HG03521 (cell line): ENCODE results near the gene ADGB.

ENCODE experiments used
- ATAC-seq: cut with Tn5 transposase; IDR thresholded peaks from one replicate; pipeline ENCODE4 v1.9.1; 2021; ENCODE audit warnings: mild to moderate bottlenecking, moderate library complexity; ENCODE audit not compliant: unreplicated experiment

Gene ADGB

GRCh38 chr6:146628350-146628749 lies 29.6 kb downstream of the ADGB start:
- no peak for ATAC-seq

GRCh38 chr6:146634022-146634421 lies 35.2 kb downstream of the ADGB start:
- no peak for ATAC-seq

GRCh38 chr6:146635165-146635564 lies 36.4 kb downstream of the ADGB start:
- no peak for ATAC-seq

- ATAC-seq = no peak
These were observed 37.7 kb downstream of the ADGB start for GRCh38 chr6:146636481-146636880.

GRCh38 chr6:146642921-146643320 lies 44.1 kb downstream of the ADGB start:
- ATAC-seq = no peak

GRCh38 chr6:146650799-146651481 lies 52.2 kb downstream of the ADGB start:
- no peak for ATAC-seq

- ATAC-seq = no peak
These were observed 52.7 kb downstream of the ADGB start for GRCh38 chr6:146651482-146651863.

- ATAC-seq = no peak
These were observed 58.7 kb downstream of the ADGB start for GRCh38 chr6:146657432-146657831.

- no peak for ATAC-seq
These were observed 66.1 kb downstream of the ADGB start for GRCh38 chr6:146664871-146665360.

GRCh38 chr6:146666909-146667308 lies 68.1 kb downstream of the ADGB start:
- no peak for ATAC-seq

- ATAC-seq = no peak
These were observed 71.4 kb downstream of the ADGB start for GRCh38 chr6:146670161-146670560.

GRCh38 chr6:146673069-146673468 lies 74.3 kb downstream of the ADGB start:
- no peak for ATAC-seq

GRCh38 chr6:146679386-146679785 lies 80.6 kb downstream of the ADGB start:
- no peak for ATAC-seq

- no peak for ATAC-seq
These were observed 84.1 kb downstream of the ADGB start for GRCh38 chr6:146682919-146683318.

GRCh38 chr6:146689806-146690205 lies 91.0 kb downstream of the ADGB start:
- no peak for ATAC-seq

GRCh38 chr6:146693342-146693741 lies 94.6 kb downstream of the ADGB start:
- no peak for ATAC-seq

GRCh38 chr6:146697921-146698320 lies 99.1 kb downstream of the ADGB start:
- no peak for ATAC-seq

- ATAC-seq = peak; percentile 72
These were observed 101.4 kb downstream of the ADGB start for GRCh38 chr6:146700078-146700686.

GRCh38 chr6:146701632-146702031 lies 102.9 kb downstream of the ADGB start:
- no peak for ATAC-seq

- no peak for ATAC-seq
These were observed 110.4 kb downstream of the ADGB start for GRCh38 chr6:146709036-146709622.

- no peak for ATAC-seq
These were observed 120.6 kb downstream of the ADGB start for GRCh38 chr6:146719387-146719786.

GRCh38 chr6:146739696-146740095 lies 140.9 kb downstream of the ADGB start:
- ATAC-seq = no peak
